Measurements from ENCODE around the gene FRMD6. TPM values are rescaled to one million over a fixed set of nuclear protein-coding genes. Genes with fewer than 3 reads are reported as not detected.

Gene FRMD6
- total RNA-seq, 4 donors from 2014 or later = 88.3 to 165 (median 119) TPM

DNA sequence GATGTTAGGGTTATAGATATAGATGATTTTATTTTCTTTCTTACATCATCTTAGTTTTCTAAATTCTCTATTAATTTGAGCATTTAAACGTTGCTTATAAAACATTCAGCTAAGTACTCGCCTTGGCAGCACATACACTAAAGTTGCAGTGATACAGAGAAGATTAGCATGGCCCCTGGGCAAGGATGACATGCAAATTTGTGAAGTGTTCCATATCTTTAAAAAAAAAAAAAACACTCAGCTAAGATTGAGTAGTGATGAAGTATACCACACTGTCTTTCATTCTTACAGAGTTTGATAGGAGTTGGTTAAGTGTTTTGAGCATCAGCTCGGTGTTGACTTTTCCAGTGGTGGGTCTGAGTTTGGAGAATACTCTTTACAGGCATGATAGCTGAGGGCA is 72.3 kb downstream of the FRMD6 start:
- no peaks in the 10 kb centered on the region for H3K9me3 ChIP-seq
- H3K4me3 ChIP-seq = no peak overlapping the region
- H3K36me3 ChIP-seq = peaks cover 87% of the 10 kb centered on the region
- no peak overlapping the region for H3K27ac ChIP-seq
- no peak for DNase-seq (ENCODE audit: low spot score in 2 of 2)
- WGBS = 62% methylated on average over 3 of the region's 3 CpGs
- no peaks in the 10 kb centered on the region for H3K27me3 ChIP-seq
- TF ChIP-seq, protein P1, sequence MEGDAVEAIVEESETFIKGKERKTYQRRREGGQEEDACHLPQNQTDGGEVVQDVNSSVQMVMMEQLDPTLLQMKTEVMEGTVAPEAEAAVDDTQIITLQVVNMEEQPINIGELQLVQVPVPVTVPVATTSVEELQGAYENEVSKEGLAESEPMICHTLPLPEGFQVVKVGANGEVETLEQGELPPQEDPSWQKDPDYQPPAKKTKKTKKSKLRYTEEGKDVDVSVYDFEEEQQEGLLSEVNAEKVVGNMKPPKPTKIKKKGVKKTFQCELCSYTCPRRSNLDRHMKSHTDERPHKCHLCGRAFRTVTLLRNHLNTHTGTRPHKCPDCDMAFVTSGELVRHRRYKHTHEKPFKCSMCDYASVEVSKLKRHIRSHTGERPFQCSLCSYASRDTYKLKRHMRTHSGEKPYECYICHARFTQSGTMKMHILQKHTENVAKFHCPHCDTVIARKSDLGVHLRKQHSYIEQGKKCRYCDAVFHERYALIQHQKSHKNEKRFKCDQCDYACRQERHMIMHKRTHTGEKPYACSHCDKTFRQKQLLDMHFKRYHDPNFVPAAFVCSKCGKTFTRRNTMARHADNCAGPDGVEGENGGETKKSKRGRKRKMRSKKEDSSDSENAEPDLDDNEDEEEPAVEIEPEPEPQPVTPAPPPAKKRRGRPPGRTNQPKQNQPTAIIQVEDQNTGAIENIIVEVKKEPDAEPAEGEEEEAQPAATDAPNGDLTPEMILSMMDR (IDR thresholded peaks at IDR 0.05) = no peak
- no peak for TF ChIP-seq EP300 (IDR thresholded peaks at IDR 0.05)
- TF ChIP-seq POLR2A (IDR thresholded peaks at IDR 0.05) = no peak
- no peak for TF ChIP-seq POLR2AphosphoS5 (IDR thresholded peaks at IDR 0.05)
- no peaks in the 10 kb centered on the region for H3K4me1 ChIP-seq

DNA sequence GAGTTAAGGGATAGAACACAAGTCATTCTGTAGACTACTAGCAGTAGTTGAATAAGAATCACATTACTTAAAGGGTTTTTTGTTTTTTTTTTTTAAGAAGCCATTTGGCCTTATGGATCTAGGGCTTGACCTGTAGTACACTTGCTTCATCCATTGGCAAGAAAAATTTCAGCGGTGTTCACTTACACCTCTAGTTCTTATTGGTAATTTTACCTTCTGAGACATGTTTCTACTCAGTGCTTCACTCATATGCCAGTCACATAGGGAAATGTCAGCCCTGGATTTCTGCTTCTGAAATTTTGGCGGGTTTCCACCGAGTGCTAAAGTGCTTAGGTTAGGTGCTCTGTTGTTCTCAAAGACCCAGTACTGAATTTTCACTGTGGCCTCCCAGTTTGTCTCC is 72.9 kb downstream of the FRMD6 start:
- Histone ChIP-seq H3K9me3 (no peaks in the 10 kb centered on the region), H3K27ac (no peak overlapping the region), H3K4me3 (no peak overlapping the region), H3K27me3 (no peaks in the 10 kb centered on the region), H3K36me3 (peaks cover 82% of the 10 kb centered on the region), H3K4me1 (no peaks in the 10 kb centered on the region)
- TF ChIP-seq, protein P1 (IDR thresholded peaks at IDR 0.05) = no peak
- TF ChIP-seq EP300 (IDR thresholded peaks at IDR 0.05) = no peak
- no peak for TF ChIP-seq POLR2A (IDR thresholded peaks at IDR 0.05)
- TF ChIP-seq POLR2AphosphoS5 (IDR thresholded peaks at IDR 0.05) = no peak
- no peak for DNase-seq (ENCODE audit: low spot score in 2 of 2)
- WGBS = 87% methylated on average over 3 of the region's 3 CpGs

DNA sequence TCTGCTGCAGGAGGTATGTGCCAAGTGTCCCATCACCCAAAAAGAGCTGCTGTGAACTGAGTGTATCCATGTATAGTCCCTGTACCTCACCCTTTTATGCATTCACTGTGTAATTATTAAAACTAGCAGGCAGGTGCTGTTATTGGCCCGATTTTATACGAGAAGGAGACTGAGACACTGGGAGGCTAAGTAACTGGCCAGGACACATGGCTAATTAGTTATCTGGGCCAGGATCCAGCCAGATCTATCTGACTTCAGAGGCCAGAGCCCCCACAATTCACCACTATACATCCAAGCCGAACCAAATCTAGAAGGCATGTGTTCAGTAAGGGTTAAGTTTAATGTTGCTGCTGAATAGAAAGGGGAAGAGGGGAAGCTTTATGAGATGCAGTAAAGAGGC is 73.4 kb downstream of the FRMD6 start:
- no peak overlapping the region for H3K4me3 ChIP-seq

DNA sequence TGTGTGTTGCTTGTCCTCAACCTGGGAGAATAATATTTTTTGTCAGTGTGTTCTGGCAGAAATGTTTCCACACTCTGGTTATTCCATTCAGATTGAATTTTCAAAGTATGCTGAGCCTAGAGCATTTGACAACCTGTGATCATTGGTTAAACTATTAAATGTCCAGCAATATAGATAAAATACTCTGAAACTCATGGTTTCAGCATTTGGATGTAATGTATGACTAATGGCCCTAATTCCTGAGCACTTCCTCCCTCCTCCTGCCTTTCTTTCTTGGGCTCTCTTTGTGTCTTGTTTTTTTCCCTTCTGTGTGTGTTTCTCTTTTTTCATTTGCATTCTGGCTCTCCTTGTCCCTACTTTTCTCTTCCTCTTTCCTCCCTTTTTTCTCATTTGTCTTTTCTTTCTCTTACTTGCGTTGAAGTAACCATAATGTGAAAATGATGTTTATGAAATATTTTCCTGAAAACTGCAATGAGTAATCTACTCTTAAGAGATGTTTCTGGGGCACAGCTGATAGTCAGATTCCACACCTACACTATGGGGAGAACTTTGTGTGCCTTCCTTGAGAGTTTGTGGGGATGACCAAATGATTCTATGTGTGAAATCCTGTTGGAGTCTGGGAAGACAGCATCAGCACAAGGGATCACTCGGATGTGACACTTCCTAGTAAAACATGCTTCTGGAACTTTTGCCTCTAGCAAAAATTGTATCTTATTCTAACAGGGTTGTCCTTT is 74.6 kb downstream of the FRMD6 start:
- H3K27me3 ChIP-seq = no peaks in the 10 kb centered on the region
- H3K4me3 ChIP-seq = no peak overlapping the region
- H3K4me1 ChIP-seq = no peaks in the 10 kb centered on the region
- no peak overlapping the region for H3K27ac ChIP-seq
- H3K36me3 ChIP-seq = peaks cover 66% of the 10 kb centered on the region
- no peak for TF ChIP-seq POLR2AphosphoS5 (IDR thresholded peaks at IDR 0.05)
- no peak for TF ChIP-seq EP300 (IDR thresholded peaks at IDR 0.05)
- TF ChIP-seq, protein P1 (IDR thresholded peaks at IDR 0.05) = no peak
- no peak for TF ChIP-seq POLR2A (IDR thresholded peaks at IDR 0.05)
- no peak for DNase-seq (ENCODE audit: low spot score in 2 of 2)
- no peaks in the 10 kb centered on the region for H3K9me3 ChIP-seq
- 80% methylated on average over 2 of the region's 2 CpGs for WGBS

More for the DNA sequence above, 73.4 kb downstream of the FRMD6 start:
- no peak for DNase-seq (ENCODE audit: low spot score in 2 of 2)
- TF ChIP-seq POLR2A (IDR thresholded peaks at IDR 0.05) (no peak), EP300 (IDR thresholded peaks at IDR 0.05) (no peak), POLR2AphosphoS5 (IDR thresholded peaks at IDR 0.05) (no peak)
- TF ChIP-seq, protein P1 (IDR thresholded peaks at IDR 0.05) = no peak
- Histone ChIP-seq H3K27ac (no peak overlapping the region), H3K4me1 (no peaks in the 10 kb centered on the region), H3K36me3 (peaks cover 78% of the 10 kb centered on the region), H3K27me3 (no peaks in the 10 kb centered on the region), H3K9me3 (no peaks in the 10 kb centered on the region)
- WGBS = 78% methylated on average over 3 of the region's 3 CpGs

GRCh38 chr14:51727526-51727925 is 75.8 kb downstream of the FRMD6 start:
- TF ChIP-seq, protein P1 (IDR thresholded peaks at IDR 0.05) = no peak
- TF ChIP-seq POLR2A (IDR thresholded peaks at IDR 0.05) (no peak), EP300 (IDR thresholded peaks at IDR 0.05) (no peak), POLR2AphosphoS5 (IDR thresholded peaks at IDR 0.05) (no peak)
- no peak overlapping the region for H3K27ac ChIP-seq
- no peaks in the 10 kb centered on the region for H3K4me1 ChIP-seq
- no peaks in the 10 kb centered on the region for H3K9me3 ChIP-seq
- no peak overlapping the region for H3K4me3 ChIP-seq
- WGBS = 94% methylated on average over 5 of the region's 5 CpGs
- H3K27me3 ChIP-seq = no peaks in the 10 kb centered on the region
- peaks cover 54% of the 10 kb centered on the region for H3K36me3 ChIP-seq
- DNase-seq (ENCODE audit: low spot score in 2 of 2) = no peak

All from suprapubic skin (tissue), 4 donors.